Islet of Langerhans (tissue), 1 donor: Measurements from ENCODE around the gene CREBZF.
A peak's percentile ranks its signal among the peaks of the same experiment; 100 is the strongest.
"Not testable (repeated sequence)": the region's sequence is repeated elsewhere in the genome, so short reads cannot be mapped to it uniquely, and the experiment has no call there.

Experiments
- FAIRE-seq: peaks from one replicate; lab custom pipeline; 2011; peaks lifted over from hg19 to GRCh38; lab: Jason Lieb, UNC

The CREBZF gene

GRCh38 chr11:85670949-85671663 is 6.2 kb upstream of the CREBZF start:
- FAIRE-seq, result not testable (repeated sequence)

GRCh38 chr11:85668157-85668556 is 3.2 kb upstream of the CREBZF start:
- FAIRE-seq, result no peak

- no peak for FAIRE-seq
Measured at GRCh38 chr11:85666687-85667086, 1.8 kb upstream of the CREBZF start.

- FAIRE-seq, result no peak
Measured at GRCh38 chr11:85665733-85666132, 804 bp upstream of the CREBZF start.

GRCh38 chr11:85663753-85664614 is 945 bp downstream of the CREBZF start:
- FAIRE-seq, result no peak

GRCh38 chr11:85663080-85663752 is 1.7 kb downstream of the CREBZF start:
- no peak for FAIRE-seq

- no peak for FAIRE-seq
Measured at GRCh38 chr11:85661972-85662664, 2.8 kb downstream of the CREBZF start.

GRCh38 chr11:85658180-85658579 is 6.7 kb downstream of the CREBZF start:
- no peak for FAIRE-seq

GRCh38 chr11:85656777-85657176 is 8.2 kb downstream of the CREBZF start:
- FAIRE-seq, result no peak

- not testable (repeated sequence) for FAIRE-seq
Measured at GRCh38 chr11:85654343-85654742, 10.6 kb downstream of the CREBZF start.

- peak; percentile 70 for FAIRE-seq
Measured at GRCh38 chr11:85652786-85653447, 12.0 kb downstream of the CREBZF start.

GRCh38 chr11:85651118-85651517 is 13.8 kb downstream of the CREBZF start:
- FAIRE-seq, result no peak

GRCh38 chr11:85647604-85648299 is 17.2 kb downstream of the CREBZF start, which contains the start of gene TMEM126A:
TSS of gene TMEM126A (plus strand) at chr11:85647967. CDS start at chr11:85650256, 2,289 bp downstream.
- FAIRE-seq, result peak; percentile 58

GRCh38 chr11:85647078-85647477 is 17.9 kb downstream of the CREBZF start:
- peak; percentile 49 for FAIRE-seq

- FAIRE-seq, result no peak
Measured at GRCh38 chr11:85643191-85643614, 21.7 kb downstream of the CREBZF start.

- no peak for FAIRE-seq
Measured at GRCh38 chr11:85634747-85635146, 30.2 kb downstream of the CREBZF start.

- FAIRE-seq, result peak; percentile 91
Measured at GRCh38 chr11:85628771-85629341, 36.1 kb downstream of the CREBZF start.

GRCh38 chr11:85627998-85628770 is 36.7 kb downstream of the CREBZF start, which contains the start of gene TMEM126B:
TSS of gene TMEM126B (plus strand) at chr11:85628593. CDS start at chr11:85628608, 15 bp downstream.
- no peak for FAIRE-seq

GRCh38 chr11:85627332-85627997 is 37.5 kb downstream of the CREBZF start, which contains the start of gene DLG2:
TSS of gene DLG2 (minus strand) at chr11:85627344.
- FAIRE-seq, result no peak
